DMS53 (cell line): ENCODE data around the gene ITGB2.
A peak's percentile ranks its signal among the peaks of the same experiment; 100 is the strongest.

Source experiments
- DNase-seq: peaks from one replicate; lab custom pipeline; 2025; lab: John Stamatoyannopoulos, UW

The ITGB2 gene

DNA sequence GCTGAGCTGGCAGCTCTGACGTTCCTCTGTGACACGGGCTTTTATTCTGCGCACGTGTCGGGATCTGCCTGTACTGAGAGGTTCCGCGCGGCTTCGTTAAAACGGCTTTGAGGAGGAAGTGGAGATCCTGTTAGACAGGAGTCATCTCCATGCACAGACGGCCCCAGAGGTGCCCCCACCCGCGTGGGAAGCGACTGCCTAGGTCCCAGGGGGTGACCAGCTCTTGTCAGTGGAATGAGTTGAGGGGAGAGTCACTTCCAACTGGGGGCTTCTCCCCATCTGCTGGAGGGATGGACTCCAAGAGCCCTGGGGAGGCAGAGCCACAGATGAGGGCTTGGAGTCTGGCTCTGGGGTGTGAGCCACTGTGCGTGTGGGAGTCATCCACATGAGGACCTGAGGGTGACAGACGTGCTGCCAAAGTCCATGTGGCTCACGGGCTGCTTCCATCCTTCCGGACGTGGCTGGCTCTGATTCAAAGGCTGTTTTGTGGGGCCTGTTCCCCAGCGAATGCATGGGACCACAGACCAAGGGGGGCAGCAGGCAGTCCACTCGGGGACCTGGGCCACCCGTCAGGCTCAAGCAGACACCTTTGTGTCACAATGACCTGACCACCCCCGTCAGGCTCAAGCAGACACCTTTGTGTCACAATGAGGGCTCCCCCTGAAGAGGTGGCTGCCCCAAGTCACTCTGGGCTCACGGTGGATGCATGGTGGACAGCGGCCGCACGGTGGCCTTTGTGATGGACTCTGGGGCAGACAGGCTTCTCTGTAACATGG lies 74.0 kb downstream of the ITGB2 start:
- DNase-seq = peak; percentile 82

DNA sequence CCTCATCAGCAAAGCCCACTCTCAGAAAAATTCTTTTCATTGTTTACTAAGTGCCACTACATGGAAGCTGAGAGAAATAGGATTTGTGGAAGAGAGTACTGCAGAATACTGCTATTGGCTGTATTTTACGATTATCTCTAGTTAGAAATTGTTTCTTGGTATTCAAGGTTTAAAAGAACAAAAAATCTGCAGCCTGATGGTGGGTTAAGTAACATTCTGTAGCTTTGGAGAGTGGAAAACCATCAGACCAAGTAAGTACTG lies 74.5 kb downstream of the ITGB2 start:
- no peak for DNase-seq

DNA sequence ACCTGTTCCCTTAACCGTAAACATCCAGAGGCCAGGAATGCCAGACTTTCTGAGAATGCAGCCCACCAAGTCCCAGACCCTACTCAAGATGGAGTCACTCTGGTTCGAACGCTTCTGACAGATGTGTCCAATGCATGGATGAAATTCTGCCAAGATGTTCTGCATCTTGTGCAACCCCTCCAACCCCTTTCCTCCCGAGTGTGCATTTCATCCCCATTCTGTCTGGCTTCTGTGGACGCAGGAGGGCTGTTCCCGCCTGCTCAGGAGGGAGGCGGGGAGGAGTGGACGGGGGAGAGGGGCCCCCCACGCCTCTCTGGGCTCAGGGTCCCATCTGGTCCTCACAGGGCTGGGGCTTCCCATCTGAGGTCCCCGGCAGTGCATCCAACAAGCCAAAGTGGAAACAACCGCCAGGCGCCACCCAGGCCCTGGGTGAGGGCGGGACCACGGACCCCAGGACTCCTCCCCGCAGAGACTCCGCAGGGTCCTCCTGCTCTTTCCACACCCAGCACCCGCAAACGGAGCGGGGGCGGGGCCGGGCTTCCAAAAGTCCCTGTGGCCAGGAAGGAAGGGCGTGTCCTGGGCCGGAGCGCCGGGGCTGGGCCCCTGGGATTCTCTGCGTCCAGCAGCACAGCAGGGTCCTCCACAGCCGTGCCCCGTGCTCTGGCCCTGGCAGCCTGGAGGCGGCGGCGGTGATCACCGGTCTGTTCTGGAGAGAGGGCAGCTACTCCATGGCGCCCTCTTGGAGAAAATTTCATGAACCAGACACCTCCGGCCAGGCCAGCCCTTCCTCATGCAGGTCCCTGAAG lies 75.1 kb downstream of the ITGB2 start:
- DNase-seq = peak; percentile 17

DNA sequence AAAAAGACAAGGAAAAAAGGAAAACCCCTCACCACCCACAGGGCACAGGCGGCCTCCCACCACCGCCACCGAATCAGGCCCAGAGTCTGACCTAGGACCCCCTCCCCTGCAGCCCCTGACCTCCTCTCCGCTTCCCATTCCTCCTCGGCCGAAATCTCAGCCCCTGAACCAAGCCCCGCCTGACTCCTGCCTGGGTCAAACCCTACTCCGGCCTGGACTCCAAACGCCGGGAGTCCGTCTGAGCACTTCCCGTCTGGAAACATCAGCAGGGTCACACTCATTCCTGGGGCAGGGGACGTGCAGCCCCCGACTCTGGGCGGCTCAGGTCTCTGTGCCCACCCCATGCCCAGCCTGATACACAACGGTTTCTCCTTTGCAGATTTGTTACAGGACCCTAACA lies 76.4 kb downstream of the ITGB2 start:
- no peak for DNase-seq

DNA sequence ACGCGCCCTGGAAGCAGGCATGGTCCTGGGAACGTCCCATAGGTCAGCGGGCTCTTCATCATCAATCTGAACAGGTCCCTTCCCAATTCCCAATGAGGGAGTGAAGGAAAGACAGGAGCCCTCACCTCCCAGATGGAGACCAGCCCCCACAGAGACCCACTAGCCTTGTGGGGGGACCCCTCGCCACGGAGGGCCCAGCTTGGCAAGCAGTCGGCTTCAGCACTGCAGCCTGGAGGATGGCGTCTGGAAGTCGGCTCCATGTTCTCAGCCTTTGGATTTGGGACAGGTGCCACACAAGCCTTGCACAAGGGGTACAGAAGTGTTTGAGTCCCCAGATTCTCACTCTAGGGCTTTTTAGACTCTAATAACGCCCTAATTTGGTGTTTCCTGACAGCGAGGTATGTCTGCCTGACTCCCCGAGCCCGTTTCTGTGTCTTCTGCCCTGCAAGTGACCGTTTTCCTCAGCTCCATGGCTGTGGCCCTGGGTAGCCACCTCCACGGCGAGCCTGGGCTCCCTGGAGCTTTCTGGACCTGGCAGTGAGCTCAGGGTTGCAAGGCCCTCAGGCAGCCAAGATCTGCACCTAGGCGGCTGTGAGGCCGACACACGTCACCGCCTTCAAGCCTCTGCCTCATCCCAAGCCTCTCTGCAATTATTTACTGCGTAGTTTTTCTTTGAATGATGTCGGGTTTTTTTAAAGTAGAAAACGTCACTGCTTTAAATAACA lies 77.8 kb downstream of the ITGB2 start:
- no peak for DNase-seq

DNA sequence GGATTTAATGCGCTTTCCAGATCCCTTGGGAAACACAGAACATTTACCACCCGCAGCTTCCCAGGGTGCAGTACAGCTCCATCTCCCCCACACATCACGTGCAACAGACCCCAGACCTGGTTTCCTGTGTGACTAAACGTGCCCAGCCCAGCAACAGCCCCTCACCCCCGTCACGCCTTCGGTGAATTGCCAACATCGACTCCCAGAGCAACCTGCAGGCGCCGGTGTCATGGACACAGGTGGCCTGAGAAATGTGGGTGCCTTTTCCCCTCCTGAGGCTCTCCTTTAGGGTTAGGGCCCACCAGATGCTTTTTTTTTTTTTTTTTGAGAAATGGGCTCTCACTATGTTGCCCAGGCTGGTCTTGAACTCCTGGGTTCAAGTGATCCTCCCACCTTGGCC lies 78.6 kb downstream of the ITGB2 start:
- DNase-seq = no peak

DNA sequence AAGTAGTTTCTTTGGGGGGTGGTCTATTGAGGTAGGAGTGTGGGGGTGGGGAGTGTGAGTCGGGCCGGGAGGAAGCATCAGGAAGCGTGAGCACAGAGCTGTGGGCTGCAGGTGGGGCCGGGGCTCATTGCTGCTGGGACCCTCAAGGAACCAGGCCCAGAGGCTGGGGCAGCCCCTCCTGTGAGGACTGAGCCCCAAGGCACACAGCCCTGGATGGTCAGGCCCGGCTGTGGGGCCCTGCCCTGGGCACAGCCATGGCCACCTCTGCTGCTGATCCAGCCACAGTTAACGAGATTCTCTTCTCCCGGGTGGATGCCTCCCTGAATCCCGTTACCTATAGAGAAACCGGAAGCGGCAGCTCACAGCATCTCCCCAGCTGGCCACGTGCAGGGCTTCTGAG lies 79.9 kb downstream of the ITGB2 start:
- peak; percentile 22 for DNase-seq

DNA sequence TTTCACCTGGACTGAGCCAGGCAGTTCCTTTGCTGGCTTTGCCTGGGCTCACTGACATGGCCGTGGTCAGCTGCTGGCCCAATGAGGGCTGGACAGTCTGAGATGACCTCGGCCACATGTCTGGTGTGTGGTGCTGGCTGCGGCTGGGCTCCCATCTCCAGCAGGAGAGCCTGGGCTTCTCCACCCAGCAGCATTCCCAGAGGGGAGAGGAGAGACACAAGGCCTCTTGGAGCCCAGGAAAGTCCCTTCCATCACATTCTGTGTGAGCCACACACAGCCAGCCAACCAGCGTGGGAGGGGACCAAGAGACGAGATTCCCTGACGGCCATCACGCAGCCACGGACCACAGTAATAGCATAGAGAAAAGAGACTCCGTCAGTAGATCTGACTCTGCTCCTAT lies 81.7 kb downstream of the ITGB2 start:
- DNase-seq = no peak

DNA sequence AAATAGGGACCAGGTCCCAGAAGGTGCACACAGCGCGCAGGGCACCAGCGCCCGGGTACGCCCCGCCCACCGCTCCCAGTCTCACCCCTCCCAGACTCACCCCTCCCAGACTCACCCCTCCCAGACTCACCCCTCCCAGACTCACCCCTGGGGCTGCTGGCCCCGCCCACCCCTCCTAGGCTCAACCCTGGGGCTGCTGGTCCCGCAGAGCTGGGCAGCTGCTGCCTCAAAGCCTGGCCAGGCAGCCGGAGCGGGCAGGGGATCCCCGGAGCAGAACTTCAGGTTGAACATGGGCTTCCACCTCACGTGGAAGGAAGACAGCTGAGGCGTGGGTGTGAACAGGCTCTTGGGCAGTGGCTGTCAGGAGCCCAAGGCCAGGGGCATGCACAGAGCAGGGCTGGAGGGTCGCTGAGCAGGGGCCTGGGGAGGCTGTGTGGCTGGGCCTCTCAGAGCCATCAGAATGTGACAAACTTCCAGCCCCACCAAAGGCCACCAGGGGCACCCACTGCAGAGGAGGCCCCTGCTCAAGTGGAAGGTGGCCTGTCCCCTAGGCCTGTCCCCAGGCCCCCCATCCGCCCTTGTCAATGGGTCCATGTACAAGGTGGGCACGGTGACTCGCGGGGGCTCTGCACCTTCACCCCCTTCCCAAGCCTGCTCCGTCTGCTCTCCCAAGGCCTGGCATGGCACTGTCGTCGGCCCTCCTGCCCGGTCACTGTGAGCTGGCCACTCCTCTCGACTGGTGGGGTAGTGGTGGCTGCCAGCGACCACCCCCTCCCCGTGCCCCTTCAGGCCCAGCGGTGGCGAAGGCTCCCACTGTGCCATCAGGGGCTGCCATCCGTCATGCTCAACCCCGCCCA lies 82.4 kb downstream of the ITGB2 start:
- DNase-seq = no peak

DNA sequence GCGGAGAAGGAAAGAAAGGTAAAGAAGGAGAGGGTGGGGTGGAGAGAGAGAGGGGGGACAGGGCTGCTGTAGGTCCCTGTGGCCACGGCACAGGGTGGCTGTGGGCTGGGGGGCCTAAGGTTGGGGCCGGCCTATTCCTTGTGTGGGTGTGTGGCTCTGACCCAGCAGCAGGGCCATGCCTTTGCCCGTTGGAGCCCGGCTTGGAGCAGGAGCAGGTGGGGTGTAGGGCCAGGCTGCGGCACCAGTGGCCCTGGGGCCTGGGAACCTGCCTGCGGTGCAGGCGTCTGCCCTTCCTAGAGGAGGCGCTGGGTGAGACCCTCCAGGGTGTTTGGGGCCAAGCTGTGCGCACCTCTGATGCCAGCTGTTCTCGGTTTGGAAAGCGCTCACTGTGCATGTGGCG lies 83.2 kb downstream of the ITGB2 start:
- no peak for DNase-seq

DNA sequence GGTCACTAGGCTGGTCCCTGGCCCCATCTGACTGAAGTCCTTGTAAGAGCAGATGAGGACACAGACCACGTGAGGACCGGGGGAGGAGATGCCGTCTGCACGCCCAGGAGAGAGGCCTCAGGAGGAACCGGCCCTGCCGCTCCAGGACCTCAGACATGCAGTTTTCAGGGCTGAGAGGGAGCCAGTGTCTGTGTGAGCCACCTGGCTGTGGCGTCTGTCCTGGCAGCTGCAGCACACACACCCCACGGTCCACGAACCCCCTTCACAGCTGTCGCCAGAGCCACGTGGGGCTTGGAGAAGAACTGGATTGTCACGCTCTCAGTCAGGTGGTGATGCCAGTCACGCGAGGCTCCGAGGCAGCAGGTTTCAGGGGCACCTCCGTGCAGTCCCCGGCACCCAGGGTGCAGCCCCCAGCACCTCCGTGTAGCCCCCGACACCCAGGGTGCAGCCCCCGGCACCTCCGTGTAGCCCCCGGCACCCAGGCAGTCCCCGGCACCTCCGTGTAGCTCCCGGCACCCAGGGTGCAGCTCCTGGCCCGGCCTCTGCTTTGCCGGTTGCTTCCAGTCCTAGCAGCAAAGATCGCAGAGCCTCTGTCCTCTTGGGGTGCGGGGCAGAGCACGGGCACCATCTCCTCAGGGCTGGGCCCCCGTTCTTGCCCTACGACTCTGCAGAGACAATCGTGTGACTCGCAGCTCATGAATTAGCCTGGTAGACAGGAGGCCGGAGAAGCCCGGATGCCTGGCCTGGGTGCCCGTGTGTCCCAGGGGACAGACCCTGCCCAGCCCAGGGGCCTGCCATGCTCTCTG lies 83.8 kb downstream of the ITGB2 start:
- peak; percentile 82 for DNase-seq

DNA sequence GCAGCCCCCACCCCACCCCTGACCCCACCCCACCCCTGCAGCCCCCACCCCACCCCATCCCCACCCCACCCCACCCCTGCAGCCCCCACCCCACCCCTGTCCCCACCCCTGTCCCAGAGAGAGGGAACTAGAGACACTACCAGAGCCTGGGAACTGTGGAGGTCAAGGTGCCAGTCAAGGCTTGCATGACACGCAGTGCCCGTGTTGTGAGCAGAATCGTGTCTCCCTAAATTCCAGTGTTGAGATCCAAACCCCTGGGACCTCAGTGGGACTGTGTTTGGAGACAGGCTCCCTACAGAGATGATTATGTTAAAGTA lies 84.4 kb downstream of the ITGB2 start:
- DNase-seq = no peak
